ENCODE results near the gene RILPL1. TPM values are rescaled to one million over a fixed set of nuclear protein-coding genes. Genes with fewer than 3 reads are reported as not detected.

Gene RILPL1
- total and polyA plus RNA-seq, 2 donors (not counting 1 experiment from before 2014, with no cell fraction given): 7.8 to 15.8 TPM

DNA sequence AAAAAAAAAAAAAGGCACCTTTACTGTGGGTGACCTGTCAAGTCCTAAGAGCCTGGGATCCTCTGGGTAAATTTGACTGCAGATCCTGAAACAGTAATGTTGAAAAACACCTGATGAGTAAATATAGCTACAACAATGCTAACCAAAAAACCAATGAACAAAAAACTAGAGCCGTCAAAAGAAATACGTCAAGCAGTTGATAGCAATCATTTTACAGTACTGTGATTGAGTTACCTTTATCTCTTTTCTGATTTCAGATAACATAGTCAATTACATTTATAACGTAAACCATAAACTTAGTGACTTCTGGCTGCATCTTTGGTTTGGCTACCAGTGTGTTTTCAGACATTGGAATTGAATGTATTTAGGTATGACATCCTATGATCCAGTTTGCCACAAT is 44.7 kb upstream of the RILPL1 start:
- Histone ChIP-seq H3K9ac (ENCODE audit: insufficient read depth, low read length) (no peak overlapping the region), H4K20me1 (ENCODE audit: control insufficient read depth, extremely low read depth, insufficient read depth, low read length) (no peaks in the 10 kb centered on the region), H3K4me1 (ENCODE audit: control insufficient read depth, extremely low read depth, insufficient read depth, low read length) (peaks cover 4% of the 10 kb centered on the region), H3K9me3 (ENCODE audit: control insufficient read depth, insufficient read depth, low read depth, low read length) (no peaks in the 10 kb centered on the region), H3K27me3 (ENCODE audit: control insufficient read depth, insufficient read depth, low read length) (no peaks in the 10 kb centered on the region), H3K27ac (ENCODE audit: insufficient read depth, low read length) (no peak overlapping the region), H3K79me2 (ENCODE audit: control insufficient read depth, insufficient read depth, low read length) (peaks cover 11% of the 10 kb centered on the region), H3K4me2 (ENCODE audit: extremely low read depth, insufficient read depth, low read length) (no peak overlapping the region), H3K4me3 (replicated peaks in 1 of 4; ENCODE audit: control extremely low read depth in 1 of 4, insufficient read depth in 1 of 4, low read depth in 3 of 4, low read length in 4 of 4) (no peak overlapping the region), H2AFZ (ENCODE audit: low read length) (no peak overlapping the region), H3K36me3 (ENCODE audit: control insufficient read depth, insufficient read depth, low read length) (no peaks in the 10 kb centered on the region)
- TF ChIP-seq, protein P1, sequence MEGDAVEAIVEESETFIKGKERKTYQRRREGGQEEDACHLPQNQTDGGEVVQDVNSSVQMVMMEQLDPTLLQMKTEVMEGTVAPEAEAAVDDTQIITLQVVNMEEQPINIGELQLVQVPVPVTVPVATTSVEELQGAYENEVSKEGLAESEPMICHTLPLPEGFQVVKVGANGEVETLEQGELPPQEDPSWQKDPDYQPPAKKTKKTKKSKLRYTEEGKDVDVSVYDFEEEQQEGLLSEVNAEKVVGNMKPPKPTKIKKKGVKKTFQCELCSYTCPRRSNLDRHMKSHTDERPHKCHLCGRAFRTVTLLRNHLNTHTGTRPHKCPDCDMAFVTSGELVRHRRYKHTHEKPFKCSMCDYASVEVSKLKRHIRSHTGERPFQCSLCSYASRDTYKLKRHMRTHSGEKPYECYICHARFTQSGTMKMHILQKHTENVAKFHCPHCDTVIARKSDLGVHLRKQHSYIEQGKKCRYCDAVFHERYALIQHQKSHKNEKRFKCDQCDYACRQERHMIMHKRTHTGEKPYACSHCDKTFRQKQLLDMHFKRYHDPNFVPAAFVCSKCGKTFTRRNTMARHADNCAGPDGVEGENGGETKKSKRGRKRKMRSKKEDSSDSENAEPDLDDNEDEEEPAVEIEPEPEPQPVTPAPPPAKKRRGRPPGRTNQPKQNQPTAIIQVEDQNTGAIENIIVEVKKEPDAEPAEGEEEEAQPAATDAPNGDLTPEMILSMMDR (conservative IDR thresholded peaks at IDR 0.05 in 1 of 2, IDR thresholded peaks at IDR 0.05 in 1 of 2; ENCODE audit: low read depth in 1 of 2, low read length in 2 of 2): no peak
- TF ChIP-seq EZH2 (IDR thresholded peaks at IDR 0.05; ENCODE audit: low read length, missing control alignments): no peak
- DNase-seq (ENCODE audit: low read depth in 2 of 2): no peak

DNA sequence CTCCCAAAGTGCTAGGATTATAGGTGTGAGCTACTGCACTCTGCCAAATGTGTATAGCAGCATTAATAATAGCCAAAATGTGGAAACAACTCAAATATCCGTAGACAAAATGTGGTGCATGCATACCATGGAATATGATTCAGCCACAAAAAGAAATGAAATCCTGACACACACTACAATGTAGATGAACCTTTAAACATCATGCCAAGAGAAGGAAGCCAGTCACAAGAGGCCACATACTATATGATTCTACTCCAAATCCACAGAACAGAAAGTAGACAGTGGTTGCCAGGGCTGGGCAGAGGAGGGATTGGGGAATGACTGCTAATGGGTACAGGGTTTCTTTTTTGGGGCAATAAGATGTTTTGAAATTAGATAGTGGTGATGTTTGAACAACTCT is 43.1 kb upstream of the RILPL1 start:
- Histone ChIP-seq H3K36me3 (ENCODE audit: control insufficient read depth, insufficient read depth, low read length) (no peaks in the 10 kb centered on the region), H2AFZ (ENCODE audit: low read length) (no peak overlapping the region), H3K27me3 (ENCODE audit: control insufficient read depth, insufficient read depth, low read length) (peaks cover 2% of the 10 kb centered on the region), H3K4me3 (replicated peaks in 1 of 4; ENCODE audit: control extremely low read depth in 1 of 4, insufficient read depth in 1 of 4, low read depth in 3 of 4, low read length in 4 of 4) (no peak overlapping the region), H3K9ac (ENCODE audit: insufficient read depth, low read length) (no peak overlapping the region), H3K9me3 (ENCODE audit: control insufficient read depth, insufficient read depth, low read depth, low read length) (no peaks in the 10 kb centered on the region), H4K20me1 (ENCODE audit: control insufficient read depth, extremely low read depth, insufficient read depth, low read length) (no peaks in the 10 kb centered on the region), H3K4me2 (ENCODE audit: extremely low read depth, insufficient read depth, low read length) (no peak overlapping the region), H3K27ac (ENCODE audit: insufficient read depth, low read length) (no peak overlapping the region), H3K79me2 (ENCODE audit: control insufficient read depth, insufficient read depth, low read length) (no peaks in the 10 kb centered on the region), H3K4me1 (ENCODE audit: control insufficient read depth, extremely low read depth, insufficient read depth, low read length) (no peaks in the 10 kb centered on the region)
- TF ChIP-seq, protein P1 (conservative IDR thresholded peaks at IDR 0.05 in 1 of 2, IDR thresholded peaks at IDR 0.05 in 1 of 2; ENCODE audit: low read depth in 1 of 2, low read length in 2 of 2): no peak
- no peak for TF ChIP-seq EZH2 (IDR thresholded peaks at IDR 0.05; ENCODE audit: low read length, missing control alignments)
- peak in 1 of 2 donors; percentile 39 for DNase-seq (ENCODE audit: low read depth in 2 of 2)

GRCh38 chr12:123573870-123574269 is 40.4 kb upstream of the RILPL1 start:
- no peak overlapping the region for H3K9ac ChIP-seq (ENCODE audit: insufficient read depth, low read length)
- TF ChIP-seq, protein P1 (conservative IDR thresholded peaks at IDR 0.05 in 1 of 2, IDR thresholded peaks at IDR 0.05 in 1 of 2; ENCODE audit: low read depth in 1 of 2, low read length in 2 of 2): no peak
- TF ChIP-seq EZH2 (IDR thresholded peaks at IDR 0.05; ENCODE audit: low read length, missing control alignments): no peak

More at GRCh38 chr12:123573870-123574269, 40.4 kb upstream of the RILPL1 start:
- Histone ChIP-seq H3K27ac (ENCODE audit: insufficient read depth, low read length) (no peak overlapping the region), H3K36me3 (ENCODE audit: control insufficient read depth, insufficient read depth, low read length) (no peaks in the 10 kb centered on the region), H4K20me1 (ENCODE audit: control insufficient read depth, extremely low read depth, insufficient read depth, low read length) (no peaks in the 10 kb centered on the region), H3K9me3 (ENCODE audit: control insufficient read depth, insufficient read depth, low read depth, low read length) (no peaks in the 10 kb centered on the region), H3K27me3 (ENCODE audit: control insufficient read depth, insufficient read depth, low read length) (peaks cover 2% of the 10 kb centered on the region), H2AFZ (ENCODE audit: low read length) (no peak overlapping the region), H3K79me2 (ENCODE audit: control insufficient read depth, insufficient read depth, low read length) (no peaks in the 10 kb centered on the region), H3K4me3 (replicated peaks in 1 of 4; ENCODE audit: control extremely low read depth in 1 of 4, insufficient read depth in 1 of 4, low read depth in 3 of 4, low read length in 4 of 4) (no peak overlapping the region), H3K4me1 (ENCODE audit: control insufficient read depth, extremely low read depth, insufficient read depth, low read length) (no peaks in the 10 kb centered on the region), H3K4me2 (ENCODE audit: extremely low read depth, insufficient read depth, low read length) (no peak overlapping the region)
- DNase-seq (ENCODE audit: low read depth in 2 of 2): no peak

Data from fibroblast of lung (primary cell).